OCI-LY1 (cell line): ENCODE results near the gene TP53BP2.

ENCODE experiments used
- CTCF ChIP-seq: fragments of 200-600 bp; sonication (generic), shearing (Covaris generic); IDR thresholded peaks from 2 replicates; pipeline ENCODE4 v1.5.1; 2017; ENCODE audit warnings: mild to moderate bottlenecking, antibody characterized with exemption, low read length, moderate library complexity, mixed read lengths
- EZH2 ChIP-seq: fragments of 200-600 bp; sonication (generic), shearing (Covaris generic); IDR thresholded peaks from 2 replicates; pipeline ENCODE4 v1.8.0; 2017; ENCODE audit warnings: borderline replicate concordance, mixed run types, mild to moderate bottlenecking, antibody characterized with exemption, low read length, moderate library complexity, mixed read lengths

GRCh38 chr1:223878598-223879325, 33.0 kb upstream of the TP53BP2 start:
- no peak for TF ChIP-seq CTCF
- TF ChIP-seq EZH2 = no peak
